H9 (cell line): ENCODE results near the gene DTNA. TPM values are rescaled to one million over a fixed set of nuclear protein-coding genes. Genes with fewer than 3 reads are reported as not detected.

Experiments
- DNase-seq: peaks from one replicate; pipeline ENCODE4 v3.0.0-alpha.2; 2017
- H2AFZ ChIP-seq: one replicate; pipeline ENCODE4 v1.6.1; 2013; ENCODE audit warnings: mild to moderate bottlenecking, low read length, control low read depth, moderate library complexity
- H2AK5ac ChIP-seq: 2 replicates; pipeline ENCODE4 v1.6.1; 2013; ENCODE audit warnings: low read length, control low read depth, mixed read lengths; ENCODE audit not compliant: insufficient read length
- H2BK120ac ChIP-seq: one replicate; pipeline ENCODE4 v1.6.1; 2013; ENCODE audit warnings: low read depth, mild to moderate bottlenecking, low read length, control low read depth, inconsistent platforms; ENCODE audit not compliant: poor library complexity, severe bottlenecking
- H2BK12ac ChIP-seq: 2 replicates; pipeline ENCODE4 v1.6.1; 2013; ENCODE audit warnings: low read length, control low read depth, mixed read lengths, low read depth; ENCODE audit not compliant: insufficient read length
- H2BK15ac ChIP-seq: 2 replicates; pipeline ENCODE4 v1.6.1; 2013; ENCODE audit warnings: low read depth, low read length, control low read depth
- H2BK20ac ChIP-seq: one replicate; pipeline ENCODE4 v1.6.1; 2013; ENCODE audit warnings: low read depth, mild to moderate bottlenecking, low read length, control low read depth, inconsistent platforms; ENCODE audit not compliant: poor library complexity, severe bottlenecking
- H2BK5ac ChIP-seq: 2 replicates; pipeline ENCODE4 v1.6.1; 2013; ENCODE audit warnings: low read length, control low read depth, mixed read lengths; ENCODE audit not compliant: insufficient read length
- H3K14ac ChIP-seq: 2 replicates; pipeline ENCODE4 v1.6.1; 2013; ENCODE audit warnings: low read length, control low read depth; ENCODE audit not compliant: insufficient read depth
- H3K18ac ChIP-seq: 2 replicates; pipeline ENCODE4 v1.6.1; 2013; ENCODE audit warnings: low read depth, mild to moderate bottlenecking, mixed read lengths, low read length, control low read depth; ENCODE audit not compliant: insufficient read length
- H3K23ac ChIP-seq: 2 replicates; pipeline ENCODE4 v1.6.1; 2013; ENCODE audit warnings: low read length, control low read depth, mixed read lengths, low read depth; ENCODE audit not compliant: insufficient read length
- H3K23me2 ChIP-seq: 2 replicates; pipeline ENCODE4 v1.6.1; 2013; ENCODE audit warnings: low read depth, mild to moderate bottlenecking, mixed read lengths, low read length, control low read depth; ENCODE audit not compliant: insufficient read length, poor library complexity, severe bottlenecking
- H3K27ac ChIP-seq: 2 replicates; pipeline ENCODE4 v1.5.1; 2013; ENCODE audit warnings: low read length, control low read depth, mixed read lengths, low read depth; ENCODE audit not compliant: insufficient read length
- H3K27me3 ChIP-seq: 2 replicates; pipeline ENCODE4 v1.6.1; 2013; ENCODE audit warnings: low read length, control low read depth, inconsistent platforms; ENCODE audit not compliant: insufficient read depth
- H3K4ac ChIP-seq: 2 replicates; pipeline ENCODE4 v1.6.1; 2013; ENCODE audit warnings: low read depth, mild to moderate bottlenecking, control low read depth, inconsistent platforms, low read length, moderate library complexity
- H3K4me1 ChIP-seq: 2 replicates; pipeline ENCODE4 v1.6.1; 2013; ENCODE audit warnings: low read length, control low read depth, inconsistent platforms; ENCODE audit not compliant: insufficient read depth
- H3K4me2 ChIP-seq: 2 replicates; pipeline ENCODE4 v1.6.1; 2013; ENCODE audit warnings: low read length, control low read depth, mixed read lengths; ENCODE audit not compliant: insufficient read length, insufficient read depth
- H3K56ac ChIP-seq: 2 replicates; pipeline ENCODE4 v1.6.1; 2013; ENCODE audit warnings: low read depth, mild to moderate bottlenecking, mixed read lengths, low read length, control low read depth; ENCODE audit not compliant: insufficient read length
- H3K79me1 ChIP-seq: 2 replicates; pipeline ENCODE4 v1.6.1; 2013; ENCODE audit warnings: low read depth, mild to moderate bottlenecking, moderate library complexity, low read length, control low read depth, inconsistent platforms; ENCODE audit not compliant: insufficient read depth, poor library complexity, severe bottlenecking
- H3K79me2 ChIP-seq: 2 replicates; pipeline ENCODE4 v1.6.1; 2013; ENCODE audit warnings: low read length, control low read depth, inconsistent platforms; ENCODE audit not compliant: insufficient read depth
- H3K9ac ChIP-seq: 2 replicates; pipeline ENCODE4 v1.6.1; 2013; ENCODE audit warnings: low read length, control low read depth, mixed read lengths; ENCODE audit not compliant: insufficient read length; ENCODE audit errors: extremely low read depth
- H3K9me3 ChIP-seq: one replicate; pipeline ENCODE4 v1.6.1; 2013; ENCODE audit warnings: low read depth, low read length, inconsistent platforms; ENCODE audit not compliant: control insufficient read depth
- H3T11ph ChIP-seq: one replicate; pipeline ENCODE4 v1.6.1; 2013; ENCODE audit warnings: mild to moderate bottlenecking, low read length, control low read depth, inconsistent platforms
- H4K20me1 ChIP-seq: one replicate; pipeline ENCODE4 v1.6.1; 2013; ENCODE audit not compliant: control insufficient read depth, insufficient read length, insufficient read depth
- H4K5ac ChIP-seq: 2 replicates; pipeline ENCODE4 v1.6.1; 2013; ENCODE audit warnings: low read depth, mild to moderate bottlenecking, mixed read lengths, low read length, control low read depth; ENCODE audit not compliant: insufficient read length
- H4K8ac ChIP-seq: replicated peaks from 2 replicates; pipeline ENCODE4 v1.6.1; 2013; ENCODE audit warnings: low read length, control low read depth, mixed read lengths, low read depth; ENCODE audit not compliant: insufficient read length
- H4K91ac ChIP-seq: 2 replicates; pipeline ENCODE4 v1.6.1; 2013; ENCODE audit warnings: low read depth, mild to moderate bottlenecking, moderate library complexity, mixed read lengths, low read length, control low read depth; ENCODE audit not compliant: insufficient read length
- H3K27ac Mint-ChIP-seq, 3 experiments: 2 replicates in 2 of 3; 3 replicates in 1 of 3; pipeline ENCODE4 v1.8.0; 2020 to 2021; ENCODE audit warnings: mixed read lengths in 3 of 3, mild to moderate bottlenecking in 1 of 3, moderate library complexity in 1 of 3
- H3K27me3 Mint-ChIP-seq: 2 replicates; pipeline ENCODE4 v1.8.0; 2021; ENCODE audit warnings: low read depth, mild to moderate bottlenecking, moderate library complexity, mixed read lengths
- H3K36me3 Mint-ChIP-seq, 3 experiments: 2 replicates in 2 of 3; 3 replicates in 1 of 3; pipeline ENCODE4 v1.8.0; 2020 to 2021; ENCODE audit warnings: low read depth in 3 of 3, mixed read lengths in 3 of 3; ENCODE audit not compliant: insufficient read depth in 1 of 3
- H3K4me1 Mint-ChIP-seq, 2 experiments: 2 replicates each; pipeline ENCODE4 v1.8.0; 2020; ENCODE audit warnings: mixed read lengths in 2 of 2
- H3K4me3 Mint-ChIP-seq, 2 experiments: 2 replicates in 1 of 2; 3 replicates in 1 of 2; pipeline ENCODE4 v1.8.0; 2020 to 2021; ENCODE audit warnings: mild to moderate bottlenecking in 2 of 2, mixed read lengths in 2 of 2, moderate library complexity in 1 of 2
- H3K9me3 Mint-ChIP-seq, 2 experiments: 2 replicates in 1 of 2; 3 replicates in 1 of 2; pipeline ENCODE4 v1.8.0; 2020; ENCODE audit warnings: mild to moderate bottlenecking in 2 of 2, mixed read lengths in 2 of 2, moderate library complexity in 1 of 2
- WGBS: extraction: QIAGEN DNeasy Blood & Tissue Kit; methylation state at CpG from one replicate; pipeline ENCODE4 v1.1.7; 2013; ENCODE audit warnings: missing lambda C conversion rate, low lambda C conversion rate, mixed read lengths; ENCODE audit not compliant: insufficient read length; ENCODE audit errors: extremely low coverage; 5-methylcytosine and 5-hydroxymethylcytosine counted together
- total RNA-seq: library from RNA; stranded (reverse); gene quantifications from 2 replicates; pipeline ENCODE4 v1.2.1, GENCODE V29; 2021
- TF ChIP-seq, protein P1 (sequence below): fragments of 200-600 bp; sonication (generic); conservative IDR thresholded peaks from 3 replicates; pipeline ENCODE4 v1.8.0; 2021; ENCODE audit warnings: antibody characterized with exemption, mild to moderate bottlenecking

DTNA gene
- total RNA-seq, 1 experiment from 2014 or later: 25.5 TPM

DNA sequence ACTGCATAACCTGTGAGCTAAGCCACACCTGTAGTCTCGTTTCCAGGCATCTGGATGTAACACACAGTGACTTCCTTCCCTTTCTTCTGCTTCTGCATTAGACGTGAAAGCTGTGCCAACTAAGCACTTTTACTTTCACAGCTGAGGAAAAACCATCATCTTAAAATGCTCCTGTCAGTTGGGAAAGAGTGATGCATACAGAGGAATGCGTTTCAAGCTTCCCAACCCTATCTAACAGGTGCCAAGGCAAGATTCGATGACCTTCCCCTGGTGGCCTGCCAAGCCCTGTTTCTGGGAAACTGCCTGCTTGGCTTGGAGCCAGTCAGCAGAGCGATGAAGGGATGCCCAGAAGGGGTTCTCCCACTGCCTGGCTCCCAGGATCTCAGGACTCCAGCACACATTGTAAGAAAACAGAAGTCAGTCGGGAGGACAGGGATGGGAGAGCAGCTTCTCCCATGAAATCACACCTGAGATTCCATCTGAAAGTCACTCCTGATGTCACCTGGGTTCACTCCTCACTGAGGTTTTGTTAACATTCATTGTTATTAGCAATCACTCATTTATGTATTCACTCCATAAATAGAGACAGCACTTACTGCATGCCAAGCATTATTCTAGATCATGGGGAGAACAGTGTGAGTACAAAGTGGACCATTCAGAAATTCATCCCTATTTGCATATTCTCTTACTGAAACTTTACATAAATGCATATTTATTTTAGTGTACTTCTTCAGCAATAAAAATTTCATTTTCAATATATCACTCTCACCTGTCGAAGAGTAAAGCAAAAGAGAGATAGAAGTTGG lies 64.1 kb downstream of the DTNA start:
- Mint-ChIP-seq H3K27me3 (no peaks in the 10 kb centered on the region), H3K4me1 (peaks cover 3 to 8% of the 10 kb centered on the region in 2 experiments; a peak in 1 of 4 replicates), H3K27ac (peak overlapping the region in 1 of 3 experiments; percentile 62; a peak in 2 of 7 replicates), H3K36me3 (peaks cover 0 to 9% (median 2%) of the 10 kb centered on the region in 3 experiments; a peak in 1 of 7 replicates), H3K9me3 (peaks cover 0 to 1% of the 10 kb centered on the region in 2 experiments; a peak in 1 of 5 replicates), H3K4me3 (no peak overlapping the region)
- Histone ChIP-seq H3K27me3 (no peaks in the 10 kb centered on the region), H2BK120ac (no peak overlapping the region), H3K23me2 (no peaks in the 10 kb centered on the region), H3K56ac (no peak overlapping the region), H3K4ac (no peak overlapping the region), H4K5ac (no peak overlapping the region), H2AFZ (no peak overlapping the region), H3K27ac (no peak overlapping the region), H4K20me1 (no peaks in the 10 kb centered on the region), H3K4me1 (no peaks in the 10 kb centered on the region), H3T11ph (no peak overlapping the region), H3K9me3 (no peaks in the 10 kb centered on the region), H3K23ac (no peak overlapping the region), H3K18ac (no peak overlapping the region), H2BK15ac (no peak overlapping the region), H3K14ac (no peak overlapping the region), H3K79me2 (no peaks in the 10 kb centered on the region), H4K8ac (no peak overlapping the region), H3K4me2 (no peak overlapping the region), H3K9ac (no peak overlapping the region), H4K91ac (no peak overlapping the region), H2BK12ac (no peak overlapping the region), H2AK5ac (no peak overlapping the region), H2BK5ac (no peak overlapping the region), H2BK20ac (no peak overlapping the region), H3K79me1 (no peaks in the 10 kb centered on the region)
- TF ChIP-seq, protein P1, sequence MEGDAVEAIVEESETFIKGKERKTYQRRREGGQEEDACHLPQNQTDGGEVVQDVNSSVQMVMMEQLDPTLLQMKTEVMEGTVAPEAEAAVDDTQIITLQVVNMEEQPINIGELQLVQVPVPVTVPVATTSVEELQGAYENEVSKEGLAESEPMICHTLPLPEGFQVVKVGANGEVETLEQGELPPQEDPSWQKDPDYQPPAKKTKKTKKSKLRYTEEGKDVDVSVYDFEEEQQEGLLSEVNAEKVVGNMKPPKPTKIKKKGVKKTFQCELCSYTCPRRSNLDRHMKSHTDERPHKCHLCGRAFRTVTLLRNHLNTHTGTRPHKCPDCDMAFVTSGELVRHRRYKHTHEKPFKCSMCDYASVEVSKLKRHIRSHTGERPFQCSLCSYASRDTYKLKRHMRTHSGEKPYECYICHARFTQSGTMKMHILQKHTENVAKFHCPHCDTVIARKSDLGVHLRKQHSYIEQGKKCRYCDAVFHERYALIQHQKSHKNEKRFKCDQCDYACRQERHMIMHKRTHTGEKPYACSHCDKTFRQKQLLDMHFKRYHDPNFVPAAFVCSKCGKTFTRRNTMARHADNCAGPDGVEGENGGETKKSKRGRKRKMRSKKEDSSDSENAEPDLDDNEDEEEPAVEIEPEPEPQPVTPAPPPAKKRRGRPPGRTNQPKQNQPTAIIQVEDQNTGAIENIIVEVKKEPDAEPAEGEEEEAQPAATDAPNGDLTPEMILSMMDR: no peak
- no CpG with 5 or more reads among the region's 7 CpGs for WGBS
- DNase-seq: no peak
